Right cardiac atrium (tissue), 5 donors: ENCODE data around the gene PRRC2B. TPM values are rescaled to one million over a fixed set of nuclear protein-coding genes. Genes with fewer than 3 reads are reported as not detected.
"Not testable (repeated sequence)": the region's sequence is repeated elsewhere in the genome, so short reads cannot be mapped to it uniquely, and the experiment has no call there.

Experiments used
- ATAC-seq, 2 donors: fragments of 200-7000 bp; cut with Tn5 transposase; one replicate each; pipeline versions ENCODE4 v1.8.0 to v1.9.1; 2020; ENCODE audit warnings: moderate library complexity in 2 of 2, mild to moderate bottlenecking in 1 of 2
- DNase-seq, 3 donors: peaks; one replicate each; pipeline ENCODE4 v3.0.0-alpha.2; 2020
- H3K27ac ChIP-seq: one replicate; pipeline ENCODE4 v1.5.1; 2013; ENCODE audit warnings: mild to moderate bottlenecking, low read length, control low read depth, moderate library complexity
- H3K27me3 ChIP-seq: one replicate; pipeline ENCODE4 v1.6.1; 2013; ENCODE audit not compliant: control insufficient read depth, insufficient read depth
- H3K4me1 ChIP-seq: one replicate; pipeline ENCODE4 v1.6.1; 2013; ENCODE audit warnings: low read length; ENCODE audit not compliant: control insufficient read depth, insufficient read depth
- H3K4me3 ChIP-seq: one replicate; pipeline ENCODE4 v1.5.1; 2013; ENCODE audit warnings: low read length, control low read depth
- H3K9me3 ChIP-seq: one replicate; pipeline ENCODE4 v1.6.1; 2013; ENCODE audit warnings: low read length; ENCODE audit not compliant: control insufficient read depth
- WGBS: extraction: QIAGEN DNeasy Blood & Tissue Kit; methylation state at CpG from one replicate; pipeline ENCODE4 v1.1.7; 2013; 5-methylcytosine and 5-hydroxymethylcytosine counted together
- intact Hi-C, 4 donors: fragments of 100-400 bp; cut with DNase I; formaldehyde crosslinking; loops; one replicate each; pipeline versions ENCODE4 v1.11.0 to v1.14.0; 2022 to 2023
- polyA plus RNA-seq: library from polyadenylated mRNA; stranded (reverse); fragments of 200-250 nt; gene quantifications from one replicate; pipeline ENCODE4 v1.2.3, GENCODE V29; 2013
- total RNA-seq, 4 donors: library from RNA; stranded (reverse); fragmentation: NEBNext Ultra II Directional; extraction: Animal tissue kit (Norgen Biotek cat#: 25700); gene quantifications; one replicate each; pipeline ENCODE4 v1.2.1, GENCODE V29; 2021
- donor health status: healthy with polysubstance abuse.
- donor health status: DM: no; HTN: yes; CAD: no.
- donor health status: DM: no; HTN: no; CAD: no.
- donor health status: DM: no; HTN: yes; CAD: no; lungs with severe emphysema.
- donor health status: DM: yes; HTN: yes; CAD: no.

The PRRC2B gene
- total and polyA plus RNA-seq, 5 donors, result 78.1 to 175 (median 141) TPM

GRCh38 chr9:131500377-131500776, 106.5 kb downstream of the PRRC2B start:
- intact Hi-C loops, result no loop called here
- no peak overlapping the region for H3K27ac ChIP-seq
- no peak for ATAC-seq

GRCh38 chr9:131500939-131501541, 107.2 kb downstream of the PRRC2B start:
- 64% methylated on average over 5 of the region's 5 CpGs for WGBS
- H3K4me1 ChIP-seq, result peaks cover 3% of the 10 kb centered on the region
- no peaks in the 10 kb centered on the region for H3K27me3 ChIP-seq
- H3K4me3 ChIP-seq, result no peak overlapping the region
- ATAC-seq, result no peak
- H3K9me3 ChIP-seq, result no peaks in the 10 kb centered on the region
- intact Hi-C loops, result no loop called here
- H3K27ac ChIP-seq, result no peak overlapping the region
- DNase-seq, result peak in 1 of 3 donors; percentile 4

More at GRCh38 chr9:131500377-131500776, 106.5 kb downstream of the PRRC2B start:
- no peaks in the 10 kb centered on the region for H3K27me3 ChIP-seq
- no peaks in the 10 kb centered on the region for H3K9me3 ChIP-seq
- WGBS, result 71% methylated on average over 12 of the region's 12 CpGs
- DNase-seq, result peak in 1 of 3 donors; percentile 26
- H3K4me3 ChIP-seq, result no peak overlapping the region
- peaks cover 3% of the 10 kb centered on the region for H3K4me1 ChIP-seq

GRCh38 chr9:131502781-131503625, 109.1 kb downstream of the PRRC2B start, which contains the start of gene POMT1:
Gene POMT1 (plus strand): TSS chr9:131502918. CDS start chr9:131504219, 1,301 bp downstream.
- H3K27ac ChIP-seq, result peak within 1 kb of the TSS; percentile 1
- ATAC-seq, result peak; percentile 95

GRCh38 chr9:131503626-131504465, 110.0 kb downstream of the PRRC2B start:
- Histone ChIP-seq H3K4me1 (peaks cover 3% of the 10 kb centered on the region), H3K9me3 (no peaks in the 10 kb centered on the region), H3K4me3 (peak overlapping the region; percentile 75), H3K27ac (no peak overlapping the region), H3K27me3 (no peaks in the 10 kb centered on the region)
- 26% methylated on average over 32 of the region's 32 CpGs for WGBS
- DNase-seq (peak in 1 of 3 donors; percentile 52), ATAC-seq (peak in 1 of 2 donors; percentile 8)
- intact Hi-C loops, result no loop called here

More at GRCh38 chr9:131502781-131503625, 109.1 kb downstream of the PRRC2B start, which contains the start of gene POMT1:
- peaks cover 3% of the 10 kb centered on the region for H3K4me1 ChIP-seq
- H3K9me3 ChIP-seq, result no peaks in the 10 kb centered on the region
- DNase-seq, result peak; percentile 91 to 96 (median 95)
- intact Hi-C loops, result no loop called here
- no peaks in the 10 kb centered on the region for H3K27me3 ChIP-seq
- under 1% methylated on average over 83 of the region's 83 CpGs for WGBS
- H3K4me3 ChIP-seq, result peak within 1 kb of the TSS; percentile 75

- Histone ChIP-seq H3K27me3 (no peaks in the 10 kb centered on the region), H3K9me3 (no peaks in the 10 kb centered on the region), H3K4me1 (peaks cover 3% of the 10 kb centered on the region), H3K27ac (no peak overlapping the region), H3K4me3 (no peak overlapping the region)
- DNase-seq (no peak), ATAC-seq (no peak)
- 93% methylated on average over 8 of the region's 8 CpGs for WGBS
- intact Hi-C loops, result no loop called here
These were observed 111.1 kb downstream of the PRRC2B start for GRCh38 chr9:131505012-131505411.

GRCh38 chr9:131511416-131511815, 117.5 kb downstream of the PRRC2B start:
- no peaks in the 10 kb centered on the region for H3K27me3 ChIP-seq
- peak in 1 of 3 donors; percentile 13 for DNase-seq
- no peak for ATAC-seq
- H3K9me3 ChIP-seq, result no peaks in the 10 kb centered on the region
- WGBS, result 75% methylated on average over 7 of the region's 7 CpGs
- no peak overlapping the region for H3K27ac ChIP-seq
- H3K4me1 ChIP-seq, result no peaks in the 10 kb centered on the region
- no peak overlapping the region for H3K4me3 ChIP-seq
- intact Hi-C loops, result loop anchor here in 1 of 4 donors (10.0 kb wide), 1 partner anchor 233 kb away; the partner anchor contains the start of gene RAPGEF1

GRCh38 chr9:131511880-131512279, 118.0 kb downstream of the PRRC2B start:
- no peaks in the 10 kb centered on the region for H3K9me3 ChIP-seq
- WGBS, result 95% methylated on average over 6 of the region's 6 CpGs
- H3K27me3 ChIP-seq, result no peaks in the 10 kb centered on the region
- H3K4me1 ChIP-seq, result no peaks in the 10 kb centered on the region
- H3K4me3 ChIP-seq, result no peak overlapping the region
- H3K27ac ChIP-seq, result no peak overlapping the region
- intact Hi-C loops, result loop anchor here in 1 of 4 donors (10.0 kb wide), 1 partner anchor 233 kb away; the partner anchor contains the start of gene RAPGEF1
- no peak for ATAC-seq
- DNase-seq, result no peak

GRCh38 chr9:131513177-131513576, 119.3 kb downstream of the PRRC2B start:
- Histone ChIP-seq H3K4me3 (no peak overlapping the region), H3K4me1 (peaks cover 1% of the 10 kb centered on the region), H3K27ac (no peak overlapping the region), H3K27me3 (no peaks in the 10 kb centered on the region), H3K9me3 (no peaks in the 10 kb centered on the region)
- intact Hi-C loops, result loop anchor here in 1 of 4 donors (10.0 kb wide), 1 partner anchor 232 kb away; the partner anchor contains the start of gene RAPGEF1
- ATAC-seq (no peak), DNase-seq (no peak)
- 95% methylated on average over 15 of the region's 15 CpGs for WGBS

- H3K27ac ChIP-seq, result not testable (repeated sequence)
These were observed 121.7 kb downstream of the PRRC2B start for GRCh38 chr9:131515559-131516031.

GRCh38 chr9:131516100-131516499, 122.2 kb downstream of the PRRC2B start:
- Histone ChIP-seq H3K27ac (no peak overlapping the region), H3K4me3 (no peak overlapping the region), H3K27me3 (no peaks in the 10 kb centered on the region), H3K9me3 (no peaks in the 10 kb centered on the region), H3K4me1 (peaks cover 1% of the 10 kb centered on the region)
- 76% methylated on average over 14 of the region's 15 CpGs for WGBS
- DNase-seq (peak in 1 of 3 donors; percentile 2), ATAC-seq (no peak)
- intact Hi-C loops, result loop anchor here in 1 of 4 donors (10.0 kb wide), 1 partner anchor 229 kb away; the partner anchor contains the start of gene RAPGEF1

More at GRCh38 chr9:131515559-131516031, 121.7 kb downstream of the PRRC2B start:
- H3K9me3 ChIP-seq, H3K27me3 ChIP-seq, H3K4me3 ChIP-seq, H3K4me1 ChIP-seq, ATAC-seq: not testable (repeated sequence)
- intact Hi-C loops, result loop anchor here in 1 of 4 donors (10.0 kb wide), 1 partner anchor 229 kb away; the partner anchor contains the start of gene RAPGEF1
- DNase-seq, result peak in 1 of 3 donors; percentile 4
- 68% methylated on average over 12 of the region's 12 CpGs for WGBS
